Ovary (tissue), 9 donors: ENCODE measurements around the gene VIPR2. TPM values are rescaled to one million over a fixed set of nuclear protein-coding genes. Genes with fewer than 3 reads are reported as not detected.

Experiments
- DNase-seq, 5 donors: peaks; one replicate each; pipeline ENCODE4 v3.0.0-alpha.2; 2019 to 2020
- H3K27ac ChIP-seq, 2 donors: fragments of 200-600 bp; one replicate each; pipeline versions ENCODE4 v1.5.1 to v1.8.0; 2019 to 2022
- H3K27me3 ChIP-seq: fragments of 200-600 bp; one replicate; pipeline ENCODE4 v1.8.0; 2022
- H3K36me3 ChIP-seq: fragments of 200-600 bp; sonication (generic); one replicate; pipeline ENCODE4 v1.5.1; 2019
- H3K4me1 ChIP-seq: one replicate; pipeline ENCODE4 v1.8.1; 2013; ENCODE audit warnings: mild to moderate bottlenecking, moderate library complexity; ENCODE audit not compliant: insufficient read depth
- H3K4me3 ChIP-seq: fragments of 200-600 bp; sonication (generic); one replicate; pipeline ENCODE4 v1.5.1; 2017
- H3K9me3 ChIP-seq, 2 donors: fragments of 200-600 bp in 1 of 2; sonication (generic) in 1 of 2; one replicate each; pipeline versions ENCODE4 v1.5.1 to v1.8.1; 2013 to 2019; ENCODE audit warnings: mild to moderate bottlenecking in 1 of 2, moderate library complexity in 1 of 2
- CTCF ChIP-seq, 3 donors: fragments of 450-650 bp in 2 of 3; fragments of 200-600 bp in 1 of 3; IDR thresholded peaks; one replicate each; pipeline versions ENCODE4 v1.5.1 to v1.8.0; 2016 to 2022; ENCODE audit warnings: antibody characterized with exemption in 3 of 3, mild to moderate bottlenecking in 1 of 3
- EP300 ChIP-seq: sonication (generic); formaldehyde crosslinking; IDR thresholded peaks from one replicate; pipeline ENCODE4 v1.6.1; 2017; ENCODE audit warnings: antibody characterized with exemption
- POLR2A ChIP-seq: fragments of 450-650 bp; IDR thresholded peaks from one replicate; pipeline ENCODE4 v1.6.1; 2017; ENCODE audit warnings: antibody characterized with exemption, mild to moderate bottlenecking, moderate library complexity
- WGBS, 3 donors: extraction: QIAGEN DNeasy Blood & Tissue Kit in 1 of 3; methylation state at CpG; one replicate each; pipeline versions ENCODE4 v1.1.5 to v1.1.7; 2013 to 2017; 5-methylcytosine and 5-hydroxymethylcytosine counted together
- intact Hi-C, 4 donors: fragments of 100-400 bp; cut with DNase I; formaldehyde crosslinking; loops; one replicate each; pipeline versions ENCODE4 v1.11.0 to v1.15.1; 2022 to 2023
- polyA plus RNA-seq, 2 donors: library from polyadenylated mRNA; stranded (reverse); fragments of 200-250 nt in 1 of 2; fragments of 350-450 nt in 1 of 2; fragmentation: Illumina TruSeq in 1 of 2; extraction: RNeasy Lipid Tissue Mini Kit (QIAGEN cat#74804) in 1 of 2; gene quantifications; one replicate each; pipeline ENCODE4 v1.2.3, GENCODE V29; 2013 to 2014
- total RNA-seq, 7 donors: library from RNA; depleted of rRNA in 2 of 7; stranded (reverse); fragments of >200 nt in 2 of 7; fragmentation: NEBNext Ultra II Directional in 3 of 7; extraction: Animal tissue kit (Norgen Biotek cat#: 25700) in 3 of 7; gene quantifications; one replicate each; pipeline versions ENCODE4 v1.1.0 to v1.2.4, GENCODE V29; 2016 to 2023
- donor health status: DM: no; HTN: no; CAD: no; lungs with moderate emphysema.
- donor health status: DM: no; HTN: no; CAD: no.
- donor health status: Bipolar disorder and iron deficiency.
- donor health status: DM: yes; HTN: yes; CAD: no.
- donor health status: DM: no; HTN: no; CAD: no.
- donor health status: DM: yes; HTN: yes; CAD: no.

VIPR2 gene
- total and polyA plus RNA-seq, 9 donors = 3.6 to 18.0 (median 9.0) TPM

- intact Hi-C loops = loop anchor here in 1 of 4 donors (10.0 kb wide), 1 partner anchor 56 kb away; no protein-coding TSS in a partner anchor
- no peak overlapping the region for H3K27ac ChIP-seq
- WGBS, 3 donors = 91 to 96% (median 94%) methylated on average over 13 of the region's 13 CpGs
- no peaks in the 10 kb centered on the region for H3K9me3 ChIP-seq
- no peaks in the 10 kb centered on the region for H3K4me1 ChIP-seq
- TF ChIP-seq CTCF (IDR thresholded peaks at IDR 0.05) = no peak
- TF ChIP-seq POLR2A = no peak
- TF ChIP-seq EP300 = no peak
- no peak for DNase-seq
- no peaks in the 10 kb centered on the region for H3K27me3 ChIP-seq
- H3K36me3 ChIP-seq = no peaks in the 10 kb centered on the region
- H3K4me3 ChIP-seq = no peak overlapping the region
Observed at GRCh38 chr7:159091041-159091440, 53.6 kb downstream of the VIPR2 start.

DNA sequence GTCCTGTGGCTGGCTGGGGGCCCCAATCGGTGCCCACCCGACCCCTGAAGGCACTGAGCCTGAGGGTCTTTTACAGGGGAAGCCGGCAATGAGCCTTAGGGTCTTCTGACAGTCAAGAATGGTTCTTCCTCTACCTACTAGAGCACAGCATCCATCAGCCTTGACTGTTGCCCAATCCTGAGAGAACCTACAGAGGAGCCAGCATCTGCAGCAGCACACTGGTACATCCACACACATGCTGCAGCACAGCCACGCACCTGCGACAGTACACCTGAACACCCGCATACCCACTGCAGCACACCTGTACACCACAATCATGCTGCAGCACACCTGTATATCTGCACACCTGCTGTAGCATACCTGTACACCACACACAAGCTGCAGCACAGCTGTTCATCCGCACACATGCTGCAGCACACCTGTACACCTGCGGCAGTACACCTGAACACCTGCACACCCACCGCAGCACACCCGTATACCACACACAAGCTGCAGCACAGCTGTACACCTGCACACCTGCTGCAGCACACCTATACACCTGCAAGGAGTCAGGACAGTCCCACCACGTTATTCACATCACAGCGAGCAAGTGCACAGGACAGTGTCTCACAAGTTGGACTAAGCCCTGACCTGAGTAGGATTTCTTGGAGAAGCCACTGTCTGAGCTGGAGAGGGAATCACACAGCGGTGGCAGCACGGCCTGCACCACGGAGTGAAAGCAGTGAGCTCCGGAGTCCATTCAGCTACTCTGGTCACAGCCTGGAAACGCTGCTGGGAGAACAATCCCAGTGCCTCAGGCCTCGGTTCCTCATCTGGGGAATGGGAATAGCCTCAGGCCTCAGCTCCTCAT lies 56.4 kb downstream of the VIPR2 start:
- intact Hi-C loops = no loop called here
- no peak overlapping the region for H3K27ac ChIP-seq
- no peaks in the 10 kb centered on the region for H3K36me3 ChIP-seq
- no peak overlapping the region for H3K4me3 ChIP-seq
- TF ChIP-seq EP300 (no peak), POLR2A (no peak), CTCF (IDR thresholded peaks at IDR 0.05) (no peak)
- peak in 1 of 5 donors; percentile 18 for DNase-seq
- 89% methylated on average over 16 to 18 of the region's 18 CpGs for WGBS, 3 donors
- H3K4me1 ChIP-seq = no peaks in the 10 kb centered on the region
- H3K27me3 ChIP-seq = no peaks in the 10 kb centered on the region
- H3K9me3 ChIP-seq = no peaks in the 10 kb centered on the region

DNA sequence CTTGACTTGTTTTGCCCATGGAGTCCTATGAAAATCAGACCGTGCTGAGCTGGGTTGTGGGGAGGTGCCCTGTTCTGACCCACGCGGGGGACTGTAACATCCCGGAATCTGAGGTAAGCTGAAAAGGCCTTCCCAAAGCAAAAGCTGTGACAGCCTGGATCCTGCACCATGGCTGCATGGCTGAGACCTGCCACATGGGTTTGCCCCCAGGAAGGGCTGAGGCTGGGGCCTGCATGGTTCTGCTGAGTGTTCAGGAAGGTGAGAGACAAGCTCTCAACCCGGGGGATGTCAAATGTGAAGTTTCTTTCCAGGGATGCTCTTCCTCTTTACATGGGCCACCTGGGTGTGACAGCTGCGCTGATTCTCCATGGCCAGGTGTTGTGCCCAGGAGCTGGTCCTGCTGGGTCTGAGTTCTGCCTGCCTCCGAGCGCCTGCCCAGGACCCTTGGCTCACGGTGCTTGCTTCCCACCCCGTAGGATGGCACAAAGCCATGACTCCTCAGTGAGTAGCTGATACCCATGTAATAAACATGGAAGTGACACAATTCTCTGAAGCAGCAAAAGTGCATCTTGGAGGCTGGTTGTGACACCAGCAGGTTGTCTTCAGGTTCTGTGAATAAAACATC lies 58.3 kb downstream of the VIPR2 start:
- no peaks in the 10 kb centered on the region for H3K27me3 ChIP-seq
- H3K4me1 ChIP-seq = no peaks in the 10 kb centered on the region
- whole genome bisulfite sequencing, 3 donors = 71 to 80% (median 80%) methylated on average over 10 of the region's 10 CpGs
- H3K27ac ChIP-seq = no peak overlapping the region
- no peaks in the 10 kb centered on the region for H3K9me3 ChIP-seq
- peak in 3 of 5 donors; percentile 2 to 17 (median 9) for DNase-seq
- H3K4me3 ChIP-seq = no peak overlapping the region
- intact Hi-C loops = no loop called here
- H3K36me3 ChIP-seq = no peaks in the 10 kb centered on the region
- TF ChIP-seq EP300 = no peak
- no peak for TF ChIP-seq POLR2A
- no peak for TF ChIP-seq CTCF (IDR thresholded peaks at IDR 0.05)

GRCh38 chr7:159084069-159084801 lies 60.4 kb downstream of the VIPR2 start:
- 80 to 87% (median 82%) methylated on average over 27 of the region's 27 CpGs for WGBS, 3 donors
- no peaks in the 10 kb centered on the region for H3K4me1 ChIP-seq
- H3K27me3 ChIP-seq = no peaks in the 10 kb centered on the region
- H3K9me3 ChIP-seq = no peaks in the 10 kb centered on the region
- H3K27ac ChIP-seq = no peak overlapping the region
- no peaks in the 10 kb centered on the region for H3K36me3 ChIP-seq
- intact Hi-C loops = no loop called here
- no peak overlapping the region for H3K4me3 ChIP-seq
- TF ChIP-seq CTCF (IDR thresholded peaks at IDR 0.05) = no peak
- TF ChIP-seq EP300 = no peak
- no peak for TF ChIP-seq POLR2A
- DNase-seq = peak in 2 of 5 donors; percentile 8 to 9
